NCI-H69 (cell line): Measurements from ENCODE around the gene MGP.

Experiments used
- DNase-seq: peaks from one replicate; lab custom pipeline; 2025; lab: John Stamatoyannopoulos, UW

MGP gene

DNA sequence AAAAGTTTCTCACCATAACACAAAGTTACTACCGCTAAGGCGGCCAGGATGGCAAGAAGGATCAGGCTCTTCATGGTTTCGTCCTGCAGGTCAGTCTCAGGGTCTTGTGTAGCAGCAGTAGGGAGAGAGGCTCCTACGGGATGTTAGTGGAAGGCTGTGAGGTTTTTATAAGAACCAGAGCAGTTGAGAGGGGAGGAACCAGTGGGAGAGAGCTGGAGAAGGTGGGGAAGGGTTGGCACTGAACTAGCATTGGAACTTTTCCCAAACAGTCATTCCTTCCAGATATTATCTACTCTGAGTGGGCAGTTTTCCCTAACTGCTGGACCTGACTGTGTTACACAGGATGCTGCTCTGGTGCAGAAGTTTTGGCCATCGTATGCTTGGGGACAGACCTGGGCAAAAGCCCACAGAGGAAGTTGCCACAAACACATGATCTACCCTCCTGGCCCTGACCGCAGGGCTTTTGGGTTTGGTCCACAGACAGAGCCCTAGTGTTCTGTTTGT lies at the start of gene MGP:
MGP (minus strand) TSS at position 137 of the 504 bp plus-strand sequence; CDS start at position 74, 63 bp downstream.
- DNase-seq = no peak

DNA sequence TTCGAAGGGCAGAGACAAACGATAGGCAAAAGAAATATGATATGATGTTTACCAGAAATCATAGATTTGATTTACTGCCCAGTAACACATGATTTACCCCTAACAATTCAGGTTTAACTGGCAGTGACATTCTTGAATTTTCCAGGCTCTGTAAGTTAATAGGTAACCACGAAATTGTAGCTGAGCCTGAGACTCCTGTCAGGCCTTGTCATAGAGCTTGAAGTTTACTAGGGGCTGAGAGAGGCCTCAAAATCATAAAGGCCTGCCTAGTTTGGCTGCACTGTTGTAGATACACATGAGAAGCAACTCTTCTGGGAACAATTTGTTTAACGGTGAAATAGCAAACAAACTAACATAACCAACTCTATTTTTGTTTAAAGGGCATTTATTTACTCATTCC lies 49.4 kb upstream of the MGP start:
- no peak for DNase-seq

DNA sequence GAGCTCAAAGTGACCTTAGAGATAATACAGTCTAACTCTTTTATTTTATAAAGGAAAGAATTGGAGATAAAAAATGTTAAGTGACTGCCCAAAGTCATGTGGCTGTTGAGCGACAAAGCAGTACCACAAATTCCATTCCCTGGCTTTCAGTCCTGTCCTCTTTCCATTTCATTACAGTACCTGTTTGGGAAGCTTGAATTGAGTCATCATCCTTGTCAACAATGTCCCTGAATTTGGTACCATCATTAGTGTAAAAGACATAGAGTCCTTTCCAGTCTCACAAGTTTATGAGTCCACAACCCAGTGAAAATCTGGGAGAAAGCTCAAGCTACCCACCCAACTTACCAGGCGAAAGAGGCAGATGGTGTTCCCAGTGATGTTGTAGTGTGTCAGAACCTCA lies 48.9 kb upstream of the MGP start:
- no peak for DNase-seq

DNA sequence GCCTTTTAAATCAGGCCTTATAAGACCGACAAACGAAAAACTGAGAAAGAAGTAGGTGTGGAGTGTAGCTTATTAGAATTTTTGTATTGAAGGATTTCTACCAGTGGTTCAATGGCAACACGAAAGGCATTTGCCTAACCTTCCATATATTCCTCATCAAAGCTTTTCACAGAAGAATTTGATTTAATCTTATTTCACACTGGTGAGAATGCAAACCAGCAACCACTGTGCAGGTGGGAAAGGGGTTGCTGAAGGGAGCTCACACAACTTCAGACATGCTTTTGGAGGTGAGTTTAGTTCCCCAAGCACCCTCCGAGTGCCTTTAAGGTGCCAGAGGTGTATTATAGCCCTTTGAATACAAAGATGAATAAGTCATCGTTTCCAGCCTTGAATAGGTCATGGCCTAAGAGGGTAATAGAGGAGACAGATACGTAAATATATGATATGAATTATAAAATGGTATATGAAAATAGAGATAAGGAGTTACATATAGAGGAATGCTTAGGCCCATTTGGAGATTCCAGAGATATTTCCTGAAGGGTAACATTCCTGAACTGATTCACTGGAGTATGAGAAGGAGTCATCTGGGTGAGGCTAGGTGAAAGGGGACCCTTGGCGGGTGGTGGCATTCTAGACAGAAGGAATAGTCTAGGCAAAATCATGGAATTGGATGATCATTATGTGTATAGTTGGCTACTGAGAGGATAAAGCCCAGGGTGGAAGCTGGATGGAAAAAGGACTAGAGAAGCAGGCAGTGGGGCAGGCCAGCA lies 46.3 kb upstream of the MGP start:
- no peak for DNase-seq

DNA sequence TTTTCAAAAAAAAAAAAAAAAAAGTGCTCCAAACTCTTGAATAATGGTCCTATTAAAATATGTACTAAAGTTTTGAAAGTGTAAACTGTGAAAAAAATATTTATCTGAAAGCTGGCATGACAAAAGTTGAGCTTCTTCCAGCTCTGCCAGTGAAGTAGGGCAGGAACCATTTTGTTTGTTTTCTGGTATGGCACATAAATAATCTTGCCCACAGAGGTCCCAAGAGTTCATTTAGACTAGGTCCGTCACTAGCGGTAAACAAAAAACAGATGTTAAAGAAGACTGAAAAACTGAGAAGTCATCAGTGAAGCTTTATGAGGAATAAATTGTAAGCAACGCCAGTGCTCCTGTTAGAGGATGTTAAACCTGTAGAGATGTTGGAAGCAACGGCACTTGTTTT lies 45.7 kb upstream of the MGP start:
- no peak for DNase-seq

DNA sequence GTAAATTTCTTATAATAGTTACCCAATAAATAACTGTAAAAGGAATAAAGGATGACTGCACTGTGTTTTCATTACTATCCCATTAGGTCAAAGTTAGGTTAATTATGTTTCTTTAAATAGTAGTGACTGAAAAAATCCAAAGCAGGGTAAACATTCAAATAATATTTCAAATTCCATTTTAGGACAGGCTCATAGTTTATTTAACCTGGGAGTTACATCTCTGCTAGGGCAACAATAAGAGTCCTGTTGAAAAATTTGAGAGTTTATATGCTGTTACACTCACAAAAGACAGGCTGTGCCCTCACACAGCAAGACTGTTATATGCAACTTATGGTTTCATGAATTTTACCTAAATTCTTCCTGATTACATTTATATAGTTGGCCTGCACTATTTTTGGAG lies 44.6 kb upstream of the MGP start:
- no peak for DNase-seq

DNA sequence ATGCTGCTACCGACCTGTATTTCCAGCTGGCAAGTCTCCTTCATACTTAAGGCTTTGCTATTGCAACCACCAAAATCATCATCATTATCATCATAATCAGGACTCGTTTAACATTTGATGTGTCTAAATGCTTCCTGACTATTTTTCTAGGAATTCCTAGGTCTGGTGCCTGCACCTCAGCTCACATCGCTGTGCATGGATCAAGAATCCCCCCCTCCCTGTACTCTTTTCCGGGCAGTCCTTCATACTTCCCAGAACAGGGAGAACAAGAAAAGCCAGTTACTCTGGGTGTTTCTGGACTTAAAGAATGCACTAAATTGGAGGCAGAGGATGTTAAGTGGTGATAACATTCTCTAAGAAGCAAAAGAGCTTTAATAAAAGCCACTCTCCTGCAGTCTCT lies 43.3 kb upstream of the MGP start:
- no peak for DNase-seq

DNA sequence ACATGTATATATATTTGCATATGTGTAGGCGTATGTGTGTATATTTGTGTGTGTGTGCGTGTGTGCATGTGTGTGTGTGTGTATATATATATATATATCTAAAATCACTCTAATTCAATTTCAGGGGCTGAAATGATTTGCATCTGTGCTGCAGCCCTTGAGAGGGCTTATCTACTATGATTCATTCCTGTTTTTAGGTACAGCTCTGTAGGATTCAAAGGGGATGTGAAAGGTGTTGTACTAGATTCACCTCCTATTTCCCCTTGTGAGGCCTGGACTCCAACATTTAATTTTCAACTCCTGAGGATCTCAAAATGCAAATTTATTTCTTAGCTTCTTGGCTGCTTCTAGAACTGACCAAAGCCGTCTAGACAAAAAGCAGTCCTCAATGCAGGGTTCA lies 41.6 kb upstream of the MGP start:
- no peak for DNase-seq

DNA sequence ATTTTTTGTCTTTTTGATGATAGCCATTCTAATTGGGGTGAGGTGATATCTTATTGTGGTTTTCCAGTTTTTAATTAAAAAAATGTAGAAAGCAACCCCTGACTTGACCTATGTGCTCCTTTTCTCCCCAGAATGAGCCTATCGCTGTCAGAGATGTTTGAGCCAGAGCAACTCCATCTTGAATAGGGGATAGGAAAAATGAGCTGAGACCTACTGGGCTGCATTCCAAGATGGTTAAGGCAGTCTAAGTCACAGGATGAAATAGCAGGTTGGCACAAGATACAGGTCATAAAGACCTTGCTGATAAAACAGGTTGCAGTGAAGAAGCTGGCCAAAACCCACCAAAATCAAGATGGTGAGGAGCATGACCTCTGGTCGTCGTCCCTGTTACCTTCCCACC lies 38.9 kb upstream of the MGP start:
- no peak for DNase-seq

DNA sequence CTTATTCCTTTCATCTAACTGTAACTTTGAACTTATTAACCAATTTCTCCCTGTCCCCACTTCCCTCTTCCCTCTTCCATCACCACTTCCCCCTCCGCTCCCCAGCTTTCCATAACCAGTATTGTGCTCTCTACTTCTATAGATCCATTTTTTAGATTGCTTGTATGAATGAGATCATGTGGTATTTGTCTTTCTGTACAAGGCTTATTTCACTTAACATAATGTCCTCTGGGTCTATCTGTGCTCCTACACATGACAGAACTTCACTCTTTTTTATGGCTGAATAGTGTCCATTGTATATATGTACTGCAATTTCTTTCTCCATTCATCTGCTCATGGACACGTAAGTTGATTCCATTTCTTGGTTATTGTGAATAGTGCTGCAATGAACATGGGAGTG lies 38.3 kb upstream of the MGP start:
- no peak for DNase-seq

DNA sequence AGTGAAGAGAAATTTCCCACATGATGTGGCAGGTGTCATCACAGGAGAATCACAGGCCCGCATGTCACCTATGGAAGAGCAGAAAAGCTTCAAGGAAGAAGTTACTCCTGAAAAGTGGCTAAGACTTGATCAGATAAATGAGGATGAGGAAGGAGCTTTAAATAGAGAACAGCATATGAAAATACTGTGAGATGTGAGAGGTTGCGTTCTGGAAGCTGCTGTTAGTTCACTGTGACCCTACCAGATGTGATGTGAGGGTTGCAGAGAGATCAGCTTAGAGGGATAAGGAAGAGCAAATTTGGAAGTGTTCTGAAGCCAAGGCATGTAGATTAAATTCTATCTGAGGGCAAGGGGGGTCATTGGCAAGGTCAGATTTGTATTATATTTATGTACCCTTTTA lies 35.6 kb upstream of the MGP start:
- no peak for DNase-seq

DNA sequence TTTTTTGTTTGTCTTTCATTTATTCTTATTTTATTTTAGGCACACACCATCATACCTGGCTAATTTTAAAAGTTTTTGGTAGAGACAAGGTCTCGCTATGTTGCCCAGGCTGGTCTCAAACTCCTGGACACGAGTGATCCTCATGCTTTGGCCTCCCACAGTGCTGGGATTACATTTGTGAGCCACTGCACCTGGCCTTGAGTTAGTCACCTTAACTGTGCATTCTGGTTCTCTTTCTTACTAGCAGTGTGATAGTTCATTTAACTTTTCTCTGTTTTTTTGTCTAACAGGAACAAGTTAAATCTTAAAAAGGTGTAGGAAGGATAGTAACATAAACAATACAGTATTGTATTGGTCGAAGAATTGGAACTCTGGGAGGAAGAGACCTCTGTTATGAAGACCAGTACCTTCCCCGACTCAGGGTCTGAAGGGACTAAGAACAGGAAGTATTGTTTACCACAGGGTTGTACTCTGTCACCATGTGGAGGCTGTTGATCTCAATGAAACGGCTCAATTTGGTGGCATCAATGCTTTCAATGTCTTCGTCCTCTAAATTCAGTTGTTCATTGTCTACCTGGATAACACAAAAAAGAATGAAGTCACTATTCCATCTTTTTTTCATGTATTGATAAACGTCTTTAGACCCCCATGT lies 34.9 kb upstream of the MGP start:
- no peak for DNase-seq

DNA sequence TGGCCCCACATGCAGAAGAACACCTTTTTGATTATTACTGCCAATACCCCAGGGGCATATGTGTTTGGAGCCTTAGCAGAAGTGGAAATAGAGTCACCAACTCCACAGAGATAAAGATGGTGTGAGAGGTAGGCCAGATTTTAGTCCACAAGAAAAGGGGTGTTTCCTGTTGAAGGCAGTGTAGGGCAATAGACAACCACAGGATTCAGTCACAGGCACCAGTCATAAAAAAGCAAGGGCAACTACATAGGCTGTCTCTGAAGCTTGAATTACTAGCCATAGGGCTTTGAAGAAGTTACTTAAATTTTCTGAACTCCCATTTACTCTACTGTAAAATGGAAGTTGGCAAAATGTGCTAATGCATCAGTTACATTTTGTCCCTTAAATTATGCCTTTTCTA lies 33.8 kb upstream of the MGP start:
- no peak for DNase-seq

DNA sequence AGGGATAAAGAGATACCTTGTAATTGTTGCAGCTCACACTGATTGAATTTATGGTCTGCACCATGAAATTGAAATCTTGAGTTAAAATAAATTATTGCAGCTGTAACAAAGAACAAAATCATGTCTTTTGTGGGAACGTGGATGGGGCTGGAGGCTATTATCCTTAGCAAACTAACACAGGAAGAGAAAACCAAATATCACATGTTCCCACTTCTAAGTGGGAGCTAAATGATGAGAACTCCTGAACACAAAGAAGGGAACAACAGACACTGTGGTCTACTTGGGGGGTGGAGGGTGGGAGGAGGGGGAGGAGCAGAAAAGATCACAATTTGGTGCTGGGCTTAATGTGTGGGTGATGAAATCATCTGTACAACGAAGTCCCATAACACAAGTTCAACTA lies 30.1 kb upstream of the MGP start:
- DNase-seq = no peak

DNA sequence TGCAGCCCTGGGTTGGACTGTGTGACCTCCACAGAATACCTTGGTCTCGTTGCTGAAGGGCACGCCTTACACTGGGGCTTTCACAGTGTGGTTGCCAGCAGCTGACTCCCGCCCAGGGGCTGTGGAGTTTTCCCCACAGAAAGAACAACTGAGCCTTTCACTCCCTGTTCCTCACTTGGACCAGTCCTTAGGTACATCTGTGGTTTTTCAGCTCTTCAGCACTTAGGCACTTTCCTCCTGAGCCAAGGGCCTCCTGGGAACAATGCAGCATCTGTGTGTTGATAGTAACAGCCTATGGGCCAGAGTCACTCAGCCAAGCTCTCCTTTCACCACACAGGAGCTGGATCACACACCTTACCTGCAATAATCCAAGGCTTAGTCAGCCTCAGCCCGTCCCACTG lies 27.7 kb upstream of the MGP start:
- no peak for DNase-seq

DNA sequence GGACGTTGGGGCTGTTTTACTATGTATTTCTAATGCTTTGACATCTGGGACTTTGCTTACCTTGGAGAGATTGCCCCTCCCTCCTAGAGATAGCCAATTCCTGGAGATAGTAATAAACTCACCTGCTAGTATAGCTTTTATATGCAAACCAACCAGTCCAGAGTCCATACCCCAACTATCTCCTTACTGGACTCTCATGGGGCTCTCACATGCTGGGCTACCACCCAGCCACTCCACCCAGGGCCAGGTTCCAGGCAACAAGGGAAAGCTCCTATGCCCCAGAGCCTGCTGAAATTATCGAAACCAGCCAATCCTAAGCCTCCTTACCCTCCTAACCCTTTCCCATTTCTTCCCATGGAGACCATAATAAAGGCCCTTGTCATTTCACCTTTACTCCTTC lies 25.5 kb upstream of the MGP start:
- no peak for DNase-seq

DNA sequence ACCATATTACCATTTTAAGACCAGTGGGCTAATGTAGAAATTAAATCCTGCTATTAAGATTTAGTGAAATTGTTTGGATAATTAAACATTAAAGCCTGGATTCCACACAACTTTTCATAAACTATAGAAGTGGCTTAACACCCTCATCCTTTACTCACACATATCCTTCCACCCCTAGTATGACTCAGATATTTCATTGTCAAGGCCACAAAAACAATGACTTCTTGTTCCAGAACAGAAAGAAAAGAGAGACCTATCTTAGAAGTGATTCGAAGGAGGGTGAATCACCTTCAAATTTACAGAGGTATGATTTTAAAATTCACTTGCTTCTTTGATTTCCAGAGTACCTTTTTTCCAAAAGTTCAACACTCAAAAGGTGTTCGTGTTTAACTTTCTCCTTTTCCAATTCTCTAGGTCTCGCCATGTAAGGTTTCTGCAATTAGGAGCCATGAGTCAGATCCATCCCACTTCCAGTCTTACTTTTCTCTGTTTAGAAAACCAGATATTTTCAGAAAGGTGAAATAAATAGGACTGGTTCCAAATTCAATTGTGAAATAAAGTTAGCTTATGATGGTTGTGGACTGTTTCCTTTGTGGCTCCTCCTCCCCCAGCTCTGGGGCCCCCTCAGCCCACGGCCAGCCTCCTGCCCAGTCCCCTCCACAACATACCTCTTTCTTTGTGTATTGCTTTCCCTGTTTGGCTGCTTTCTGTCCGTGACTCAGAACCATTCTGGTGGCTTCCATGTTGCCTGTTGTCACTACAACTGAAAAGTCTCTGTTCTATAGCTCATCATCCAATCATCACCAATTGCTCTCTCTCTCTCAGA lies 24.6 kb upstream of the MGP start:
- DNase-seq = no peak

DNA sequence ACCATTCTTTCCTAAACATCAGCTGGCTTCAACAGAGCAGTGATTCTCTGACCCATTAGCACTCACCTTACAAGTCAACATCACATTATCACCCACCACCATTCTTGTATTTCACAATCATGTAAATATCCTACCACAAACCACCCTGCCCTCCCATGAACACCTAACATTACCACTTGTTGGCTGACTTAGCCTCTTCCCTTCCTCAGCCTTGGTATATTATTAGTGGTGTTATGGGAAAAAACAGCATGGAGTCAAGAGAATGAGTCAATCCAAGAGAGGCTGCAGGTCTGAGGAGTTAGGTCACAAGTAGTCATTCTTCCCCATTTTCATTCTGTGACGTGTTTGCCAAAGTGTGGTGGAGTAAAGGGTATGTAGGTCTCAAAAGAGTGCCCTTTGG lies 22.3 kb upstream of the MGP start:
- no peak for DNase-seq

DNA sequence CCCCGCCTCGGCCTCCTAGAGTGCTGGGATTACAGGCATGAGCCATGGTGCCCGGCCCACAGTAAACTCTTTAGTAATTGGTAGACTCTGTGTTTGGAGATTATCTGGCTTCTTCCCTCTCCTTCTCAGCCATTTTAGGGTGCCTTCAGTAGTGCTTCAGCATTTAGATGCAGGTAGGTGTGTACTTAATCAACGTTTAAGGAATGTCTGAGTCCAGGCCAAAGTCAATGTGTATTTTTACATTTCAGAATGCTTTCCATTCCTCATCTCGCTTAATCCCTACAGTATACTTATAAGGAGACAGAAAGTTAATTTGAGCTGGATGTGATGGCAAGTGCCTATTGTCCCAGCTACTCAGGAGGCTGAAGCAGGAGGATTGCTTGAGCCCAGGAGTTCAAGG lies 20.5 kb upstream of the MGP start:
- DNase-seq = no peak

DNA sequence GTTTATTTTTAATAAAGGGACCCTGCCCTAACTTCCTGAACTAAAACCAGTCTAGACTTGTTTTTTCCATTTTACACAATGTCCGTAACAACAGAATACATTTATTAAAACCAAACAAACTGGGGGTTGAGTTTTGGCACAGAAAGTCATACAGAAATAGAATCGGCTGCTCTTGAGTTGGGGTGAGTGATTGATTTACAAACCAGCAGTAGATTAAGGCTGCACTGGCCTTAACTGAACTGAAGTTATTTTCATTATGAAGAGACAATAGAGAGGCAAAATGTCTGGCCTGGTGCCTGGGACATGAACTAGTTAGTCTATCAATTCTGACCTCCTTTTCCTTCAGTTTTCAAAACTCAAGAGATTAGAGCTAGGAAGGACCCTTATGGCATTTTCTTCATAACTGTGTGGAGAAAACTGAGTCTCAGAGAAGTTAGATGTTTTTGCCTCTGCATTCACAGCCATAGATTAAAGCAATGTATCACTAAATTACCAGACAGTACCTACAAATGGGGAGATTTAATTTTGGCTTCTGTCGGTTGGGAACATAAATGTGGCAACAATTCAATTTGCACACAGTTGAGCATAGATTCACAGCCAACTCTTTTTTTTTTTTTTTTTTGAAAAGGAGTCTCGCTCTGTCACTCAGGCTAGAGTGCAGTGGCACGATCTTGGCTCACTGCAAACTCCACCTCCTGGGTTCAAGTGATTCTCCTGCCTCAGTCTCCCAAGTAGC lies 19.8 kb upstream of the MGP start:
- no peak for DNase-seq

DNA sequence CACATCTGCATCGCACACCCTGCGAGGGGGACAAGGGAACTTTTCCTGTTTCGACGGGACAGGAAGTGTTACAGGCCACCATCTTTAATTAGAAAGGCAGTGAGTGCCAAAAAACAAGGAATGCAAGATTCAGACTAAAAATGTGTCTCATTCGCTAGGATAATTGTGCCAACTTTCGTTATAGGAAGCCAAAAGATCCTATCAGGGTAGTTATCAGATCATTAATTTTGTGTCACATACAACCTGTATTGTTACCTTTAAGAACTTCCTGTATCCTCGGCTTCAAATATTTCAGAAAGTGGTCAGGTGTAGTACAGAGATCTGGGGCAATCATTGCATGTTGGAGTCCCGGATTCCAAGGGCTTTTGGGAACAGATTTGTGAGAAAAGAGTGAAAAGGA lies 19.2 kb upstream of the MGP start:
- no peak for DNase-seq

DNA sequence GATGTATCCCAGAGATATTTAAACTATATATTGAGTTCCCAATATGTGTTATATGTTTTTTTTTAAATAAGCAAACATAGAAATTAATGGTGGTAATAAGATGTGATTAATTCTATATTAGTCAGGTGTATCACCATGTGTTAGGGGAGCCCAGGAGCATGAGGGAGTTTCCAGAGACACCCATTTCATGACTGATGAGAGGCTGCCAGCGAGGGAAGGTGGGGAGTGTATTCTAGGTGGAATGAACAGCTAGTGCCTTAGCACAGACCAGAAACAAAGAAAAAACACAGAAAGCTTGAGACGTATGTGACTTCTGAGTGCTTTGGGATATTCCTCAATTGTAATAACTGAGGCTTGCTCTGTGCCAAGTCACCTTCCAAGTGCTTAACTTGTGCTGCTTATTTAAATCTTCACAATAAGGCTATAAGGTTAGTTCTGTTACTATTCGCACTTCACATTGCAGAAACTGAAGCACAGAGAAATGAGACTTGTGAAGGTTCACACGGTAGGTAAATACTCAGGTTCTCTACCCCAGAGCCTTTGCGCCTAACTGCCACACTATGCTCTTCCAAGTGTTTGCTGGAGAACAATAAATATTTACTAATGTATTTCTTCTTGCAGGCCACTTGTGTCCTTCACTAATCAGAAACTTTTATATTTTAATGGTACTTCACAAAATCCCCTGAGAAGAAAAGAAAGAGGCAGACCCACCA lies 17.9 kb upstream of the MGP start:
- no peak for DNase-seq
